HG03432 (cell line): ENCODE data around the gene C1orf198.
"Not testable (repeated sequence)": the region's sequence is repeated elsewhere in the genome, so short reads cannot be mapped to it uniquely, and the experiment has no call there.

Experiments used
- ATAC-seq: cut with Tn5 transposase; IDR thresholded peaks from one replicate; pipeline ENCODE4 v1.9.1; 2021; ENCODE audit warnings: mild to moderate bottlenecking, moderate library complexity; ENCODE audit not compliant: unreplicated experiment

The C1orf198 gene

DNA sequence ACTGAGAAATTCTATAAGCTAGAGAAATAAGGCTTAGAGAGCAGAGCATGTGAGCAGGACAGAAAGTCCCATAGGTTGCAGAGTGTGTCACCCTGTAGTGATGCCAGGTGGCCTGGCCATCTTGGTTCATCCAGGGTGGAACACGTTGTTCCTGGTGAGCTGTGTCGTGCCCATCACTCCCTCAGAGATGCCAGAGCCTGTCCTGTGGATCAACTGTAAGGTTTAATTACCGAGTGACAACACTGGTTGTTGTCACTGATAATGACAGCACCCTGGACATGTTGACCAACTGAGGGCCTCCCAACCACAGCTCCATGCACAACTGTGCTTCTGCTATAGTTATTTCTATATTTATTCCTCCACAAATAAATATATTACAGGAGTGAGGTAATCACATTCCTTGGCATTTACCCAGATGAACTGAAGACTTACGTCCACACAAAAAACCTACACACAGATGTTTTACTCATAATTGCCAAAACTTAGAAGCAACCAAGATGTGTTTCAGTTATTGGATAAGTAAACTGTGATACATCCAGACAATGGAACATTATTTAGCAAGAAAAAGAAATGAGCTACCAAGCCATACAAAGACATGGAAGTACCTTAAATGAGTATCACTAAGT lies 6.2 kb downstream of the C1orf198 start:
- ATAC-seq = no peak

- no peak for ATAC-seq
Measured at GRCh38 chr1:230861489-230861888, 6.8 kb downstream of the C1orf198 start.

GRCh38 chr1:230860617-230861384 lies 7.5 kb downstream of the C1orf198 start:
- no peak for ATAC-seq

DNA sequence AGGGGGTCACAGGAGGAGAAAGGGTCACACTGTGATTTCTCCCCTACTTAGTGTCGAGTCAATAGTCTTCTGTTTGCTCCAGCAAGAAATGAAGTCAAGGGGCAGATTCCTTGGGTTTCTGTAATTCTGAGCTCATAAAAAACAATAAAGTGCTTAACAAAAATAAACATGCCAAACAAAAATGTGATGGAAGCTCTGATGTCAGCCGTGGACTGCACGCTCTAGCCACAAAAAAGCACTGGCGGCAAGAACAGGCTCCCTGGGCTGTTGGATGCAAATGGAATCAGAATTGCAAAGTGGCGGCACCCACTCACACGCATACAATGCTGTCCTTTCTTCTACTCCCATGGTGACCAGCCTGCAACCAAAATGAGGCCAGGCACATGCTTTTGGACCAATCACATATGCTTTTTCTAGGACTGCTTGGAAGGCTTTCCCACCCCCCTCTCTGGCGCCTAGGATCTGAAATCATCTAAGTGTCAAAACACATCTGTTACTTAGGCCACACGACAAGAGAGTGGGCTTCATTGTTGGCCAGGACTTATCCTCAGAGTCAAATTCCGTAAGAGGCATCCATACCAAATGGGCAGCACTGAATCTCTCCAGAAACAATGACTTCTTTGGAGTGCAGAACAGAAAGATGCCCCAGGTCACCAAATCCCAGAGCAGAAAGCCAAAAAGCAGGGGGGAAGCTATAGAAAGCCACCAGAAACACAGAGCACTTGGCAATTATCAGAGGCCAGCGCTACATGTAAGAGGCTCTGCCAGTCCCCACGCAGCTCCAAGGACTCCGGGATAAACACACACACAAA lies 9.2 kb downstream of the C1orf198 start:
- ATAC-seq = no peak

DNA sequence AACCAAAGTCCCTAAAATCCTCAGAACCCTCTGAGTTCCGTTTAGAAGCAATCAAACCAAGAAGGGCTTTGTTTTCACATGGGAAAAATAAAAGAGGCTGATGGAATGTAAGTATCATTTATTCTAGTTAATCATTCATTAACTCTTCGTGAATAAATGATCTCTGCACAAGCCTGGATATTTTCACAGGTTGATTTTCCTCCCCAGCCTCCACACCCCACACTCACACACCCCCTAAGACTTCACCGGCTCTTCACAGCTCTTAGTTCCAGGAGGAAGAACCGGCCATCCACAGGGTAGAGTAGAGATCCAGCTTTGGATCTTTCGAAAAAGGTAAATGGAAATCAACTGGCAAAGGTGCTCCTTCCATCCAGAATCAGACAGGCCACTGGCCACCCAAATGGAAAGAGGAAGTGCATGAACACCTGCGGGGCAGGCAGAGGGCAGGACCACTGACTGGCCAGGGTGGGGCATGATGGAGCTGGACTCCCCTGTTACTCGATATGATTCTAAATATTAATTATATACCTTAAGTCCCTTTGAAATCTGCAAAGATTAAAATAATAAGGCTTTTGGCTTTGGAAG lies 10.0 kb downstream of the C1orf198 start:
- no peak for ATAC-seq

DNA sequence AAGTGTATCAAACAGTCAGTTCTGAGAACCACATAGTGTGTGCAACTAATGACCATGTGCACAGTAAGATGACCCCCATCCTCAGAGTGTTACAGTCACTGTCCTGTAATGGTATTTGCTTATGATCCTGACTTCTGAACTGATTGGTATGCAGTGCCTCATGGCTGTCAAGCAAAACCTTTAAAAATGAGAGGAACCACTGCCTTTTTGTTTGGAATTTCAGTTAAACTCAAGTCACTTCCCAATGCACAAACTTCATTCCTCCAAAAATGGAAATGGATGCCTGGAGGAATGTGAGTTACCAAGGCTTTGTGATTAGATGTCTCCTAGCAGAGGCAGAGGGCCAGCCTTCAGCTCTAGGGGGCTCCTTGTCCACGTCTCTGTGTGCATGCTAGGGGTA lies 10.5 kb downstream of the C1orf198 start:
- ATAC-seq = no peak

DNA sequence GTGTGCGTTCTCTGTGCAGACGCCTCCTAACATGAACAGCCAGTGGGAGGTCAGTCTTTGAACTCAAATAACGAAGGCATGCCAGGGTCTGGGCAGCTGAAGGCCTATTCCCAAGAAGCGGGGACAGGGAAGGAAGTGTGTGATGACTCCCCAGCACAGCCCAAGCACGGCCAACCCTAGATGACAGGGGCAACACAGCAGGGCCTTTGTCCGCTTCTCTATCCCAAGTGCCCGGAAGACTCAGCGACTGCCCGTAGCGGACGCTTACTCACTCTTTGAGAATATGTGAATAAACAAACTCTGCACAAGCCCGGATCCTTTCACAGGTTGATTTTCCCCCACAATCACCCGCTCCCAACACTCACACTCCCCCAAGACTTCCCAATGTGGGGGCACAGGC lies 11.2 kb downstream of the C1orf198 start:
- ATAC-seq = no peak

DNA sequence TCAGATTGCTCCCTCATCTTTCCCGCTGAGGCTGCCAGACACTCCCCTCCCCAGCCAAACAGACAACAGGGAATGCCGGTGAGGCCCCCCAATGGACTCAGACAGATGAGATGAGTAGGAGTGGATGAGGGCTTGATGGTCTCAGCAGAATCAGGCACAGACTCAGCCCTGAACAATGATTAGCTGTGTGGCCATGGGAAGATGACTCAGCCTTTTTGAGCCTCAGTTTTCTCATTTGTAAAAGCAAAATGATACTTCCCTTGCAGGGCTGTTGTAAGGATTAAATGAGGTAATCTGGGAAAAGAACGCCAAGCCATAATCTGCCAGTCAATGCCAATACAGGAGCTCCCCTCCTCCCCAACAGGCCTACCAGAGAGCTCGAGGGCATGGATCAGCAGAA lies 12.4 kb downstream of the C1orf198 start:
- no peak for ATAC-seq

DNA sequence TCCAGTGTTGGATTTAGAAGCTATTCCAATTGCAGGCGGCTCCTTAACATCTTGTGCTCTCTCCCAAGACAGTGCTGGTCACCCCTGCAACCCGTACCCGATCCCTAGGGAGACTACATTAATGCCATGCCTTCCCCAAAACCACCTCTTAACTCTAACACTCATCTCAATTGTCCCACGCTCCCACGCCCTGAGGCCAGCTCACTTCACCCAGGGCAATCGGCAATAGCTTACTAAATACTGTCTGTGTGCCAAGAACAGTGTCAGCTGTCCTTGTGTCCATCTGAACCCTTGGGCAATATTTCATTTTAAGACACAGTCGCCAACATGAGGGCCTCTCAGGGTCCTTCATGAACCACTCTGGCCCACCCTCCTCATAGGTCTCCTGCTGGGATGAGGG lies 13.9 kb downstream of the C1orf198 start:
- no peak for ATAC-seq

- no peak for ATAC-seq
Measured at GRCh38 chr1:230853731-230854130, 14.6 kb downstream of the C1orf198 start.

GRCh38 chr1:230852959-230853358 lies 15.4 kb downstream of the C1orf198 start:
- ATAC-seq = no peak

GRCh38 chr1:230851291-230851691 lies 17.0 kb downstream of the C1orf198 start:
- ATAC-seq = no peak

DNA sequence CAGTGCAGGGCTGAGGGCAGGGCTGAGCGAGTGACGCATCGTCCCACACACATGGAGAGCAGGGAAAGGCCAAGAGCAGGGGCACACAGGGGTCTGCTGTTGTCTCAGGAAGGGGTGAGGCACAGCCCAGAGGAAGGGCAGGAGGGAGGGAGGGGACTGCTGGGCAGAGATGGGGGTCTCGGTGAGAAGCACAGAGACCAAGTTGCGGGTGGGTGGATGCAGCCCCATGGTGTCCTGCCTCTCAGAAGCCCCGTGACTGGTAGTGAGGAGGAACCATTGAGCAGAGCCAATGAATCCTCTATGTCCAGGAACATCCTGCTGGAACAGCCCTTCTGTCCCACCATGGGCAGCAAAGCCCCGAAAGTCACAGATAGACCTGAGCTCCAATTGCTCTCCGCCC lies 17.8 kb downstream of the C1orf198 start:
- ATAC-seq = no peak

GRCh38 chr1:230849451-230850224 lies 18.7 kb downstream of the C1orf198 start:
- no peak for ATAC-seq

DNA sequence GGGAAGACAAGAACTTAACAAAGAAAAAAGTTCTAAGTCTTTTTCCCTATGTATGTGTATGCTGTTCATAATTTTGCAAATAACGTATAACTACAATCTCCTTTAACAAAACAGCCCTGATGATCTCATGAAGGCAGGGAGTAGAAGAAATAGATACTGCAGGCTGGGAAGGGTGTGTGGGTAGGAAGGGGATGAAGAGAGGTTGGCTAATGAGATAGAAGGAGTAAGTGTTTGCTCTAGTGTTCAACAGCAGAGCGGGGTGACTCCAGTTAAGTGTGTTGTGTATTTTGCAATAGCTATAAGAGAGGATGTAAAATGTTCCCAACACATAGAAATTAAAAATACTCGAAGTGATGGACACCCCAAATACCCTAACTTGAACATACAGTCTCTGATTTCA lies 20.1 kb downstream of the C1orf198 start:
- no peak for ATAC-seq

- ATAC-seq = not testable (repeated sequence)
Measured at GRCh38 chr1:230845184-230845583, 23.1 kb downstream of the C1orf198 start.

DNA sequence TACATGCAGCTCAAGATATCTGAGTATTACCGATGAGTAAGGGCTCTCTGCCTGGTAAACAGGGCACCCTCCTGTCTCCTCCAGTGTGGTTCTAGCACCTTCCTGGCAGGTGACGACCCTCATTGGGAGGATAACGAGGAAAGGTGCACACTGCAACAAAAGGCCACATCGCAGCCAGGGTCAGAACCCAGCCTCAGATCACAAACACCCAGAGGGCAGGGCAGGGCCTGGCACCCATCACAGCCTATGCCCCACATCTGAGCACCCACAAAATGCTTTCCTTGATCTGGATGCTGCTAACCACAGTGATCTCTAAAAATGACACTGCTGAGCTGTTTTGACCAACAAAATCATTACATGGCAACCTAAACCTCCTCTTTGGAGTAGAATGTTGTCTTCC lies 23.8 kb downstream of the C1orf198 start:
- ATAC-seq = no peak

DNA sequence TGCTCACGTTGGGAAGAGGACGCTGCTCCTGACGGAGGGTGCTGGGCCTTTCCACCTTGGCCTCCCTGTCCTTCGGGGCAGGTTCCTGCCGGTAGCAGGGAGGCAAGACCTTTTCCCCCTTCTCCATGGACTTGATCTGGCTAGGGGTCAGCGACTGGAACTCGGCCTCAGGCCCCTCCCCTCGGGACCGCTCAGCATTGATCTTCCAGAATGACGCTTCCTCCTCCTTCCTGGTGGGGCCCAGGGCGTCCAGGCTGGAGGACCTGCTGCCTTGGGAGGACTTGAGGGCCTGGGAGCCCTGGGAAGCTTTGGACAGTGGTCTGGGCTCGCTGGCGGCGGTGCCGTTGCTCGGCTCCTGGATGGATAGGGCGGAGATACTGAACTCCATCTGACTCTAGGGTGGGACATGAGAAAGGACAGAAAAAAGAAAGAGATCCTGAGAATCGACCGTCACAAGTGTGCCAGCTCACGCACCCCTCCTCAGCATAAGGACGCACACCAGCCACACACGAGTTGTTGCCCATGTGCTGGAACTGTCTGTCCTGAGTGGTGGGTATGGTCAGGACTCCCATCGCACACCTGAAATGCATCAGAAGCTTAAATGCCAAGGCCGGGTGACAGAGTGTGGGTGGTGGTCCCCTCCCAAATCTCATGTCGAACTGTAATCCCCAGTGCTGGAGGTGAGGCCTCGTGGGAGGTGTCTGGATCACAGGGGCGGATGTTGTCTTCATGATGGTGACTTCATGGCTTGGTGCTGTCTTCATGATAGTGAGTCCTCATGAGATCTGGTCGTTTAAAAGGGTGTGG lies 24.6 kb downstream of the C1orf198 start:
- no peak for ATAC-seq

DNA sequence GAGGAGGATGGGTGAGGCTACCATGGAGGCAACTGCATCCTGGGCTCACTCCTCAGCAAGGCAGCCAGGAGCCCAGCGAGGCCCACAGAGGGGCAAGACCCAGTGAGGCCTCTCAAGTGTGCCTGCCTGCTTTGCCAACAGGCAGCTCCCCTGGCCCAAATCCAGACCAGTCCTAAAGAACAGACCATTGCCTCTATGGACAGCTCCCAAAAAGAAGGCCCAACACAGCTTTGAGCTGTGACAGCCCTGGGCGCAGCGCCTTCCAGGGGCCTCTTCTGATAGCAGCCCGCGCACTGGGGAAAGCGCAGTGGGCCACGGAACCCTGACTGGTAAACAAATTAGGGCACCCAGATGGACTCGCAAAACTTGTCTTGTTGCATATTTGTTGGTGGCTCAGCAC lies 25.5 kb downstream of the C1orf198 start:
- ATAC-seq = no peak

- ATAC-seq = no peak
Measured at GRCh38 chr1:230839173-230839572, 29.1 kb downstream of the C1orf198 start.
